Measurements from ENCODE around the gene CXCR4.

DNA sequence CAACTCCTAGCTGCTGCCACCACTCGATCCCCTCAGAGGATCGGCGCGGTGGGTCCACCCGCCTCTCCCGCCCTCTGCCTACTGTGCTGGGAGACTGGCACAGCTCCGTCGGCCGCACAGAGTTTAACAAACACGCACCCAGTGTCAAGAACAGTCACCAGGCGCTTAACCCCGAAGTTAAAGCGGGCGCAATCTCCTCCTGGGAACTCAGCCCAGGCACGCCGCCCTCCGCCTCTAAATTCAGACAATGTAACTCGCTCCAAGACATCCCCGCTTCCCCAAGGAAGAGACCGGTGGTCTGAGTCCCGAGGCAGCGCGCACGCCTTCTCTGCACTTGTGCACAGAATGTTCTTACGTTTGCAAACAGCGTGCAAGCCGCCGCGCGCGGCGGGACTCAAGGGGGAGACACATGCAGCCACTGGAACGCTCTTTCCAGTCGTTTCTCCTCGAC lies 533 bp downstream of the CXCR4 start:
- TF ChIP-seq TARDBP (IDR thresholded peaks at IDR 0.05): no peak
- no peak for TF ChIP-seq ARNT (IDR thresholded peaks at IDR 0.05)

Measured in HEK293T (cell line).